HepG2 (cell line): ENCODE results near the gene SLC1A4. TPM values are rescaled to one million over a fixed set of nuclear protein-coding genes. Genes with fewer than 3 reads are reported as not detected.

ENCODE experiments used
- ATAC-seq: fragments of 200-7000 bp; cut with Tn5 transposase; 3 replicates; pipeline ENCODE4 v1.9.1; 2020; ENCODE audit warnings: mild to moderate bottlenecking, moderate library complexity
- BruUV-seq: library from RNA; stranded (reverse); fragments of 400-500 nt; replicated peaks from 2 replicates; lab custom pipeline; 2021; lab: Mats Ljungman, UMichigan
- CTCF ChIA-PET: fragments of 300-600 bp; formaldehyde crosslinking; extraction: SDS; loops from one replicate; lab custom pipeline; 2021; ENCODE audit warnings: low total read pairs, inconsistent platforms, low intra/inter-chr PET ratio; lab: Yijun Ruan, JAX
- POLR2A ChIA-PET: fragments of 350-600 bp; sonication (Branson Sonifier 250); formaldehyde crosslinking; loops from one replicate; lab custom pipeline; 2020; ENCODE audit warnings: antibody characterized with exemption, inconsistent platforms; lab: Yijun Ruan, JAX
- DNase-seq: peaks from one replicate; pipeline ENCODE4 v3.0.0-alpha.2; 2015; ENCODE audit warnings: low spot score
- FAIRE-seq: peaks from 3 replicates; lab custom pipeline; 2011; peaks lifted over from hg19 to GRCh38; lab: Jason Lieb, UNC
- H2AFZ ChIP-seq: one replicate; pipeline ENCODE4 v1.6.1; 2011; ENCODE audit warnings: low read length, inconsistent platforms
- H3K27ac ChIP-seq: fragments of 300-600 bp; 3 replicates; pipeline ENCODE4 v1.8.0; 2011; ENCODE audit warnings: mixed run types, mild to moderate bottlenecking, mixed read lengths, low read length, inconsistent platforms; ENCODE audit not compliant: insufficient read depth; ENCODE audit errors: extremely low read length
- H3K27me3 ChIP-seq, 2 experiments: fragments of 200-600 bp in 1 of 2; 2 replicates in 1 of 2; 3 replicates in 1 of 2; pipeline versions ENCODE4 v1.6.0 to v1.8.0; 2011; ENCODE audit warnings: low read length in 2 of 2, mild to moderate bottlenecking in 2 of 2, moderate library complexity in 2 of 2, inconsistent platforms in 1 of 2; ENCODE audit not compliant: insufficient read depth in 2 of 2, control insufficient read depth in 1 of 2
- H3K36me3 ChIP-seq, 2 experiments: fragments of 200-600 bp in 1 of 2; replicated peaks in 1 of 2; 2 replicates in 1 of 2; 3 replicates in 1 of 2; pipeline versions ENCODE4 v1.5.1 to v1.8.0; 2011; ENCODE audit warnings: low read length in 2 of 2, inconsistent platforms in 1 of 2; ENCODE audit not compliant: insufficient read depth in 2 of 2, control insufficient read depth in 1 of 2
- H3K4me1 ChIP-seq: 2 replicates; pipeline ENCODE4 v1.5.1; 2012; ENCODE audit warnings: low read length, inconsistent platforms; ENCODE audit not compliant: insufficient read depth
- H3K4me2 ChIP-seq: 2 replicates; pipeline ENCODE4 v1.6.0; 2011; ENCODE audit warnings: low read depth, low read length, inconsistent platforms
- H3K4me3 ChIP-seq, 3 experiments: fragments of 200-600 bp in 1 of 3; sonication (generic), shearing (Covaris generic) in 1 of 3; replicated peaks in 1 of 3; 2 replicates each; pipeline ENCODE4 v1.5.1; 2011 to 2016; ENCODE audit warnings: low read length in 3 of 3, inconsistent platforms in 2 of 3, low read depth in 2 of 3, mild to moderate bottlenecking in 2 of 3, control low read depth in 1 of 3, mixed read lengths in 1 of 3; ENCODE audit not compliant: insufficient read depth in 1 of 3
- H3K79me2 ChIP-seq: one replicate; pipeline ENCODE4 v1.6.1; 2011; ENCODE audit warnings: low read length, inconsistent platforms; ENCODE audit not compliant: insufficient read depth
- H3K9ac ChIP-seq: 2 replicates; pipeline ENCODE4 v1.6.0; 2011; ENCODE audit warnings: mild to moderate bottlenecking, low read depth, low read length, inconsistent platforms; ENCODE audit not compliant: insufficient read depth
- H3K9me3 ChIP-seq: 2 replicates; pipeline ENCODE4 v1.5.1; 2012; ENCODE audit warnings: mild to moderate bottlenecking, low read length
- H4K20me1 ChIP-seq: 2 replicates; pipeline ENCODE4 v1.6.0; 2011; ENCODE audit warnings: inconsistent platforms, mild to moderate bottlenecking, low read length, moderate library complexity; ENCODE audit not compliant: insufficient read depth
- EEA1 ChIP-seq: sonication (generic); formaldehyde crosslinking; IDR thresholded peaks from 2 replicates; pipeline ENCODE4 v1.5.1; 2020; ENCODE audit warnings: mild to moderate bottlenecking, missing genetic modification reagents, borderline replicate concordance
- HMG20B ChIP-seq: conservative IDR thresholded peaks from 2 replicates; pipeline ENCODE4 v1.6.1; 2016; ENCODE audit warnings: missing genetic modification reagents, missing compliant biosample characterization
- ZBTB8A ChIP-seq: sonication (generic); formaldehyde crosslinking; IDR thresholded peaks from 2 replicates; pipeline ENCODE4 v1.4.0; 2020; ENCODE audit warnings: mild to moderate bottlenecking, low read depth, missing genetic modification reagents, borderline replicate concordance
- ZNF446 ChIP-seq: sonication (generic); formaldehyde crosslinking; IDR thresholded peaks from 2 replicates; pipeline ENCODE4 v1.5.0; 2020; ENCODE audit warnings: mild to moderate bottlenecking, missing genetic modification reagents
- WGBS: methylation state at CpG from one replicate; pipeline ENCODE4 v1.1.6; 2017; ENCODE audit warnings: low lambda C conversion rate; 5-methylcytosine and 5-hydroxymethylcytosine counted together
- in situ Hi-C: cut with HindIII; loops from 2 replicates; pipeline ENCODE4 v1.10.0; 2017; ENCODE audit warnings: low pct_unique_long_range_greater_than_20kb; ENCODE audit not compliant: extremely low pct_ligation_motif_present
- intact Hi-C: fragments of 100-400 bp; cut with micrococcal nuclease; formaldehyde crosslinking; loops from one replicate; pipeline ENCODE4 v1.10.0; 2022; ENCODE audit not compliant: unreplicated experiment
- polyA plus RNA-seq, 8 experiments: library from polyadenylated mRNA; depleted of rRNA in 3 of 8; stranded (reverse) in 7 of 8; unstranded in 1 of 8; fragments of >200 nt; fragmentation: Illumina TruSeq in 4 of 8; extraction: Trizol in 4 of 8; gene quantifications; 2 replicates each; pipeline versions ENCODE4 v1.2.1 to v1.2.3, GENCODE V29; 2011 to 2016; ENCODE audit warnings: low read depth in 4 of 8, missing spikeins in 1 of 8, mixed read lengths in 1 of 8; ENCODE audit not compliant: insufficient read depth in 1 of 8
- total RNA-seq, 5 experiments: library from RNA; depleted of rRNA; stranded (reverse); fragments of >200 nt; fragmentation: Illumina TruSeq; extraction: Trizol; gene quantifications; 2 replicates each; pipeline ENCODE4 v1.2.3, GENCODE V29; 2016; ENCODE audit warnings: low read depth in 1 of 5
- TF ChIP-seq, protein P1 (sequence below): sonication (generic); formaldehyde crosslinking; IDR thresholded peaks from 2 replicates; pipeline ENCODE4 v1.4.0; 2020; ENCODE audit warnings: missing genetic modification reagents, borderline replicate concordance
- TF ChIP-seq, protein P2 (sequence below): sonication (generic); formaldehyde crosslinking; IDR thresholded peaks from 2 replicates; pipeline ENCODE4 v1.4.0; 2020; ENCODE audit warnings: mild to moderate bottlenecking, missing genetic modification reagents
- TF ChIP-seq, protein P3 (sequence below): sonication (generic); formaldehyde crosslinking; conservative IDR thresholded peaks from 2 replicates; pipeline ENCODE4 v1.8.1; 2023; ENCODE audit warnings: missing genetic modification reagents

SLC1A4 gene
- total and polyA plus RNA-seq, 2 of the 13 experiments (the other 11 are each of a cell fraction or from before 2014, with no cell fraction given), result 21.0 to 39.6 TPM

DNA sequence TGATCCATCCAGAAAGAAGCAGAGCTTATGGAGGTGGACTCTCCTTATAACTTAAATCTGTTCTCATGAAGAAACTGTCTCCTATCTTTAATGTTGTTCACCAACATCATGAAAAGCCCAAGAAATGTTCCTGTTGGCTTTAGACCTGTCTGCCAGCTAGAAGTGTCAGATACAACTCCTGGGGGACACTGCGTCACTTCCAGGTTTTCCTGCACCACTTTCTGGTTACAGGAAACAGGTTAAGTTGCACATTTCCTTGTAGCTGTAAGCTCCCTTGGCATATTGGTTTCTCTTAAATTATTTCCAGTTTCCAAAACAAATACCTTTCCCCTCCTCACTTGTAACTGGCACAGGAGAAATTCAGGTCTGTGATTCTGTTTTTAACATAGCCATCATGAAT, 69.9 kb downstream of the SLC1A4 start (continued):
- TF ChIP-seq, protein P1, sequence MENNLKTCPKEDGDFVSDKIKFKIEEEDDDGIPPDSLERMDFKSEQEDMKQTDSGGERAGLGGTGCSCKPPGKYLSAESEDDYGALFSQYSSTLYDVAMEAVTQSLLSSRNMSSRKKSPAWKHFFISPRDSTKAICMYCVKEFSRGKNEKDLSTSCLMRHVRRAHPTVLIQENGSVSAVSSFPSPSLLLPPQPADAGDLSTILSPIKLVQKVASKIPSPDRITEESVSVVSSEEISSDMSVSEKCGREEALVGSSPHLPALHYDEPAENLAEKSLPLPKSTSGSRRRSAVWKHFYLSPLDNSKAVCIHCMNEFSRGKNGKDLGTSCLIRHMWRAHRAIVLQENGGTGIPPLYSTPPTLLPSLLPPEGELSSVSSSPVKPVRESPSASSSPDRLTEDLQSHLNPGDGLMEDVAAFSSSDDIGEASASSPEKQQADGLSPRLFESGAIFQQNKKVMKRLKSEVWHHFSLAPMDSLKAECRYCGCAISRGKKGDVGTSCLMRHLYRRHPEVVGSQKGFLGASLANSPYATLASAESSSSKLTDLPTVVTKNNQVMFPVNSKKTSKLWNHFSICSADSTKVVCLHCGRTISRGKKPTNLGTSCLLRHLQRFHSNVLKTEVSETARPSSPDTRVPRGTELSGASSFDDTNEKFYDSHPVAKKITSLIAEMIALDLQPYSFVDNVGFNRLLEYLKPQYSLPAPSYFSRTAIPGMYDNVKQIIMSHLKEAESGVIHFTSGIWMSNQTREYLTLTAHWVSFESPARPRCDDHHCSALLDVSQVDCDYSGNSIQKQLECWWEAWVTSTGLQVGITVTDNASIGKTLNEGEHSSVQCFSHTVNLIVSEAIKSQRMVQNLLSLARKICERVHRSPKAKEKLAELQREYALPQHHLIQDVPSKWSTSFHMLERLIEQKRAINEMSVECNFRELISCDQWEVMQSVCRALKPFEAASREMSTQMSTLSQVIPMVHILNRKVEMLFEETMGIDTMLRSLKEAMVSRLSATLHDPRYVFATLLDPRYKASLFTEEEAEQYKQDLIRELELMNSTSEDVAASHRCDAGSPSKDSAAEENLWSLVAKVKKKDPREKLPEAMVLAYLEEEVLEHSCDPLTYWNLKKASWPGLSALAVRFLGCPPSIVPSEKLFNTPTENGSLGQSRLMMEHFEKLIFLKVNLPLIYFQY (CRISPR knock-in tag), result no peak
- no peak for TF ChIP-seq HMG20B
- TF ChIP-seq, protein P2, sequence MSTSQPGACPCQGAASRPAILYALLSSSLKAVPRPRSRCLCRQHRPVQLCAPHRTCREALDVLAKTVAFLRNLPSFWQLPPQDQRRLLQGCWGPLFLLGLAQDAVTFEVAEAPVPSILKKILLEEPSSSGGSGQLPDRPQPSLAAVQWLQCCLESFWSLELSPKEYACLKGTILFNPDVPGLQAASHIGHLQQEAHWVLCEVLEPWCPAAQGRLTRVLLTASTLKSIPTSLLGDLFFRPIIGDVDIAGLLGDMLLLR (CRISPR knock-in tag), result no peak
- TF ChIP-seq ZNF446, result no peak
- TF ChIP-seq, protein P3, sequence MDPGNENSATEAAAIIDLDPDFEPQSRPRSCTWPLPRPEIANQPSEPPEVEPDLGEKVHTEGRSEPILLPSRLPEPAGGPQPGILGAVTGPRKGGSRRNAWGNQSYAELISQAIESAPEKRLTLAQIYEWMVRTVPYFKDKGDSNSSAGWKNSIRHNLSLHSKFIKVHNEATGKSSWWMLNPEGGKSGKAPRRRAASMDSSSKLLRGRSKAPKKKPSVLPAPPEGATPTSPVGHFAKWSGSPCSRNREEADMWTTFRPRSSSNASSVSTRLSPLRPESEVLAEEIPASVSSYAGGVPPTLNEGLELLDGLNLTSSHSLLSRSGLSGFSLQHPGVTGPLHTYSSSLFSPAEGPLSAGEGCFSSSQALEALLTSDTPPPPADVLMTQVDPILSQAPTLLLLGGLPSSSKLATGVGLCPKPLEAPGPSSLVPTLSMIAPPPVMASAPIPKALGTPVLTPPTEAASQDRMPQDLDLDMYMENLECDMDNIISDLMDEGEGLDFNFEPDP, result no peak

DNA sequence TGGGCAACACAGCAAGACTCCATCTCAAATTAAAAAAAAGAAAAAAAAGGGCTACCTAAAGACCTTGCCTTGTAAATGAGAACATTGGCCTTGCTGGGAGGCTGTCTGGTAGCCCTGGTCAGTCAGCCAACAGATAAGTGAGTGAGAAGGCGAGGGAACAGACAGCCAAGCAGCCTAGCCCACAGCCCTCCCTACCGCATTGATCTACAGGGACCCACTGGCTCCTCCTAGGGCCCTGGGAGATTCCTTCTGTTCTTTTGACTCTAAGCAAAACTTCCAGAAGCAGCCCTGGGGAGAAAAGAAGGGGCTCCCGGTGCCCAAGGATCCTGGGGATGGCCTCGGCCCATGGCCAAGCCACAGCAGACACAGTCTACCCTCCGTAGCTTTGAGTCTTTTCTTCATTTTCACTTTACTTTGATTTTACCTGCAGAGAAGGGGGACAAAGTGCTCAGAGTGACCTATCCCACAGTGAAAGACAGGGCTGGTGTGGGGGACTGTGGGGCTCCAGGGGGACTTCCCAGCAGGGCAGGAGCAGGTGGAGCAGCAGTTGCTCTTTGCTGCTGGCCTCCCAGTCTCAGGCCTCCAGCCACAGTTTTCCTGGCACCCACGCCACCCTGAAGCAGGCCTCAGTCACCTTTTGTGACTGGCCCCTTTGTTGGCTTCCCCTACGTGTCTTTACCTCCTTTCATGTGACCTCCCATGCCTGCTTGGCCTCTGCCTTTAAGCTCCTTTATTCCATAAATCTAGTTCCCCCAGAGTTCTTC, 72.1 kb downstream of the SLC1A4 start:
- H3K27ac ChIP-seq, result no peak overlapping the region
- TF ChIP-seq ZBTB8A (no peak), EEA1 (CRISPR knock-in tag) (peak; percentile 44; the same call in 1 of the 2 replicates)
- FAIRE-seq (no peak), DNase-seq (no peak), ATAC-seq (no peak)
- H3K36me3 ChIP-seq, result no peaks in the 10 kb centered on the region; a peak in 1 of 5 replicates
- WGBS, result 93% methylated on average over 7 of the region's 7 CpGs
- H3K27me3 ChIP-seq, result no peaks in the 10 kb centered on the region; a peak in 1 of 5 replicates
- intact Hi-C loops (no loop called here), in situ Hi-C loops (loop anchor here (25.0 kb wide), 1 partner anchor 501 kb away; no protein-coding TSS in a partner anchor)
- H3K4me1 ChIP-seq, result peaks cover 86% of the 10 kb centered on the region
- no peak overlapping the region for H3K9ac ChIP-seq
- POLR2A ChIA-PET, result interaction anchor here (2.1 kb wide), 1 partner anchor 68 kb away, joined by 7 read pairs; the partner anchor contains the start of gene RAB1A
- no peaks in the 10 kb centered on the region for H3K9me3 ChIP-seq
- H2AFZ ChIP-seq, result no peak overlapping the region
- H4K20me1 ChIP-seq, result peaks cover 4% of the 10 kb centered on the region
- CTCF ChIA-PET, result no interaction called here
- peaks cover 82% of the 10 kb centered on the region for H3K79me2 ChIP-seq
- H3K4me3 ChIP-seq, result no peak overlapping the region
- H3K4me2 ChIP-seq, result no peak overlapping the region
- BruUV-seq, result no TSS peak
